AG10803 (cell line): ENCODE results near the gene AKR1B15.
"Not testable (repeated sequence)": the region's sequence is repeated elsewhere in the genome, so short reads cannot be mapped to it uniquely, and the experiment has no call there.

Experiments used
- DNase-seq: peaks from one replicate; pipeline ENCODE4 v3.0.0; 2010; ENCODE audit warnings: low read depth
- H3K4me3 ChIP-seq: 2 replicates; pipeline ENCODE4 v1.5.1; 2011; ENCODE audit warnings: mild to moderate bottlenecking, low read length, control low read depth
- CTCF ChIP-seq: conservative IDR thresholded peaks from 2 replicates; pipeline ENCODE4 v1.5.1; 2011; ENCODE audit warnings: mild to moderate bottlenecking, low read length, control low read depth, inconsistent platforms

Gene AKR1B15

DNA sequence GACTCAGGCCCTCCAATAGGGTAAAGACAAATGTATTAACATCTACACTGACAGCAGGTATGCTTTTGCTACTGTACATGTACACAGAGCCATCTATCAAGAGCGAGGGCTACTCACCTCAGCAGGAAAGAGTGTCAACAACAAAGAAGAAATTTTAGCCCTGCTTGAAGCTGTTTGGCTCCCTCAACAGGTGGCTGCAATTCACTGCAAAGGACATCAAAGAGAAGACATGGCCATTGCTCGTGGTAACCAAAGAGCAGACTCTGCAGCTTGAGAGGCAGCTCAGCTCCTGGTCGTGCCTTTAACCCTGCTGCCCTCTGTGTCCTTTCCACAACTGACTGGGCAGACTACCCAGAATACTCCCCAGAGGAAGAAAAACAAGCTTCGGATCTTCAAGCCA lies 5.1 kb downstream of the AKR1B15 start:
- no peak overlapping the region for H3K4me3 ChIP-seq
- no peak for DNase-seq
- TF ChIP-seq CTCF = peak; percentile 20

DNA sequence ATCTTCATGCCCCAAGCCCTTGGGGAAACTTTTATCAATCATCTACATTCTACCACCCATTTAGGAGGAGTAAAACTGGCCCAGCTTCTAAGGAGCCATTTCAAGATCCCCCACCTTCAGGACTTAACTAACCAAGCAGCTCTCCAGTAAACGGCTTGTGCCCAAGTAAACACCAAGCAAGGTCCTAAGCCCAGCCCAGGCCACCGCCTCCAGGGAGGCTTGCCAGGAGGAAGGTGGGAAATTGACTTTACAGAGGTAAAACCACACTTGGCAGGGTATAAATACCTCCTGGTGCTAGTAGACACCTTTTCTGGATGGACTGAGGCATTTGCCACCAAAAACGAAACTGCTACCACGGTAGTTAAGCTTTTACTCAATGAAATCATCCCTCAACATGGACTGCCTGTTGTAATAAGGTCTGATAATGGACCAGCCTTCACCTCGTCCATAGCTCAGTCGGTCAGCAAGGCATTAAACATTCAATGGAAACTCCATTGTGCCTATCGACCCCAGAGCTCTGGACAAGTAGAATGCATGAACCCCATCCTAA lies 5.6 kb downstream of the AKR1B15 start:
- no peak overlapping the region for H3K4me3 ChIP-seq
- no peak for DNase-seq
- TF ChIP-seq CTCF = no peak

DNA sequence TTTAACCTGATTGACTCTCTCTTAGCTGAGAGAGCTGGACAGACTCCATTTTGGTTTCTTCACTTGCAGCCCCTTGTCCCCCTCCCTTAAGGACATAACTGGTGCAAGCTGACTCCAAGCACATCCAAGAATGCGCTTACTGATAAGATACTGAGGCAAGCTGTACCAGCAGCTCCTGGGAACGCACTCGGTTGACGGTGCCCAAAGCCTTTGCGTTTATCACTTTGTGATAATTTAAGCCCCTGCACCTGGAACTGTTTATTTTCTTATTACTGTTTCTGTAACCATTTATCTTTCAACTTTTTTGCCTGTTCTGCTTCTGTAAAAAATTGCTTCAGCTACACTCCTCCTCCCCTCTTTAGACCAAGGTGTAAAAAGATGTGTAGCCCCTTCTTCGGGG lies 8.5 kb downstream of the AKR1B15 start:
- no peak for DNase-seq
- TF ChIP-seq CTCF = no peak
- H3K4me3 ChIP-seq = no peak overlapping the region

- DNase-seq = no peak
- no peak for TF ChIP-seq CTCF
- no peak overlapping the region for H3K4me3 ChIP-seq
Measured at GRCh38 chr7:134558370-134558769, 9.5 kb downstream of the AKR1B15 start.

GRCh38 chr7:134561616-134562015 lies 12.7 kb downstream of the AKR1B15 start:
- not testable (repeated sequence) for DNase-seq, H3K4me3 ChIP-seq

- H3K4me3 ChIP-seq = no peak overlapping the region
- DNase-seq = peak; percentile 93
- no peak for TF ChIP-seq CTCF
Measured at GRCh38 chr7:134562136-134562535, 13.2 kb downstream of the AKR1B15 start.

- H3K4me3 ChIP-seq, DNase-seq: not testable (repeated sequence)
Measured at GRCh38 chr7:134563398-134563749, 14.5 kb downstream of the AKR1B15 start.

DNA sequence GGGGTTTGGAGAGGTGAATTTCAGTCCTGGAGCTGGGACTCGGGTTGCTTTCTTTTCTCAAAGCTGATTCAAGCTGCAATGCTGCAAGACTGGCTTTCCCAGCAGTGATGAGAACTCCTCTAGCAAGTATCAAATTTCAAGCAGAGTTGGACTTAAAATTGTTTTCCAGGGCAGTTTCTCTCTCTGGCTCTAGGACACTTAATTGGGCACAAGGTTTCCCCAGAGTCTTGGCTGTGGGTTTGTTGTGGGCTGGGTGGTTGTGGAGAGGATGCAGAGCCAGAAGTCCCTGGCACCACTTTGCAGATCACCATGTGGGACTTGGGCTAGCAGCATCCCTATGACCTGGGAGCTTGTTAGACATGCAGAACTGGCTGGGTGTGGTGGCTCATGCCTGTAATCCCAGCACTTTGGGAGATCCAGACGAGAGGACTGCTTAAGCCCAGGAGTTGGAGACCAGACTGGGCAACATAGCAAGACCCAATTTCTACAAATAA lies 16.8 kb downstream of the AKR1B15 start:
- H3K4me3 ChIP-seq = no peak overlapping the region
- TF ChIP-seq CTCF = no peak
- DNase-seq = peak; percentile 58
